ENCODE data around the gene AGPAT4.

DNA sequence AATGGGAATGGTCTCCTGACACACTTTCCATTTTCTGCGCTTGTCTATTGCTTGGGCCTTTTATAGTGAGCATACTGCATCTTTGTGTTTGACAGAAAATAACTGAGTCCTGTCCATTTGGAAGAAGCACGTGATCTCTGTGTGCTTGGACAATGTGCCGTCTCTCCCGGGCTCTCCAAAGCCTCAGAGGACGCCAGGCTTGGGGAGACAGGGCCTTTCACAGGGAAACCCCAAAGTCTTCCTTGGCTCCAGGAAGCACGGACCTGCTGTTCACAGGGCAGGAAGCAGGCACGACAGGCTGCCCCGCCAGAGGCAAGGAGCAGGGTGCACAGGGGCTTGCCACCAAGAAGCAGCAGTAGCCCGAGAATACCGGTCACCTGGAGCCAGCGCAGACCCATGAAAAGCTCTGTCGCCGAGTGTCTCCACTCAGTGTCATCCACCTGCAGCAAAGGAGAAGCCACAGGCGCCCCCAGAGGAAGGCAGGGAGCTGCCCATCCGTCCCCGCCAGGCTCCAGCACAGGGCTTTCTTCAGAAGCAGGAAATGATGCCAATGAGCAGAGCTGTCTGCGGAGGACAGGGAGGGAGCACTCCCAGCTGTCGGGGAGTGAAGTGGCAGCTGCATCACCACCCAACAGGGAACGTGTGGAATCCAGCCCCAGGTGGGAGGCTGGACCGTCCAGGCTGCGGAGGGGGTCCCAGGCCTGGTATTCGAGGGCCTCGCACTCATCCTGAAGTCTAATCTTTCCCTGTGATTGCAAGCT, 135.1 kb downstream of the AGPAT4 start:
- TF ChIP-seq CTCF (IDR thresholded peaks at IDR 0.05) (no peak), POLR2A (IDR thresholded peaks at IDR 0.05) (no peak)
